Measurements from ENCODE around the gene GPC3. TPM values are rescaled to one million over a fixed set of nuclear protein-coding genes. Genes with fewer than 3 reads are reported as not detected.

GPC3 gene
- total RNA-seq: 10 to 100 TPM in 3 of 4 donors, 1 to 10 TPM in 1; 8.4 to 28.2 (median 20.4) TPM

DNA sequence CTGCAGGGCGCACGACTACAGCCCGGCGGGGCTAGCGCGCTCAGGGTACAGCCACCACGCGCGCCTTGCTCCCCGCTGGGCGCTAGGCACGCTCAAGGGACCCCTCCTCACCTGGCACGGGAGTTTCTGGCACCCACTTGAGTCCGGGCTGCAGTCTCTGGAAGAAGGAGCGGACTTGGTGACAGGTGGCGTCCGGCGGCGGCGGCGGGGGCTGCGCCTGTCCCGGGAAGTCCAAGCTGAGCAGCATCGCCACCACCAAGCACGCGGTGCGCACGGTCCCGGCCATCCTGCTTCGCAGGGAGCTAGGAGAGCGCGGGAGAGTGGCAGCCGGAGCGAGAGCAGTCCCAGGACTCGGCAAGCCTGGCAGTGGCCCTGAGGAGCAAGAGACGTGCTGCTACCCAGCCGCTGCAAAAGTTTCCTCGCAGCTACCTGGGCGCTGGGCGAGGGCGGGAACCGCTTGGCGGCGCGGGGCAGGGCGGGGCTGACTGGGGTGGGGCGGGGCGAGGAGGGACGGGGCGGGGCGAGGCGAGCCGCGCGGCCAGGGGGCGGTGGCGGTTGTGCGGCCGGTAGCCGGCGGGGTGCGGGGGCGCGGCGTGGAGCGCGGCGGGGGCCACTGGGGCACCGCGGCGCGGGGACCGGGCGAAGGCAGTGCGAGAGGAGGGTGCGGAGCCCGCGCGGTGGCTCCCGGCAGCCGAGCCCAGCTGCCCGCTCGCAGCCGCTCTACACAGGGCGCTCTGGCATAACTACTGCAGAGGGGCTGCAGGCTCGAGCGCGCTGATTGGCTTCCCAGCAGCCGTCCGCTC, at the start of gene GPC3:
Gene GPC3 (minus strand): TSS at position 431 of the 803 bp plus-strand sequence.
- H3K36me3 ChIP-seq: no peaks in the 10 kb centered on the region
- H3K9me3 ChIP-seq: no peaks in the 10 kb centered on the region
- peaks cover 4% of the 10 kb centered on the region for H3K27me3 ChIP-seq
- DNase-seq: peak; percentile 25 to 36
- H3K4me3 ChIP-seq (replicated peaks in 1 of 3): peak within 1 kb of the TSS in 1 of 3 donors; percentile 12
- H3K27ac ChIP-seq: no peak within 1 kb of the TSS
- TF ChIP-seq POLR2A (IDR thresholded peaks at IDR 0.05): no peak
- TF ChIP-seq, protein P1, sequence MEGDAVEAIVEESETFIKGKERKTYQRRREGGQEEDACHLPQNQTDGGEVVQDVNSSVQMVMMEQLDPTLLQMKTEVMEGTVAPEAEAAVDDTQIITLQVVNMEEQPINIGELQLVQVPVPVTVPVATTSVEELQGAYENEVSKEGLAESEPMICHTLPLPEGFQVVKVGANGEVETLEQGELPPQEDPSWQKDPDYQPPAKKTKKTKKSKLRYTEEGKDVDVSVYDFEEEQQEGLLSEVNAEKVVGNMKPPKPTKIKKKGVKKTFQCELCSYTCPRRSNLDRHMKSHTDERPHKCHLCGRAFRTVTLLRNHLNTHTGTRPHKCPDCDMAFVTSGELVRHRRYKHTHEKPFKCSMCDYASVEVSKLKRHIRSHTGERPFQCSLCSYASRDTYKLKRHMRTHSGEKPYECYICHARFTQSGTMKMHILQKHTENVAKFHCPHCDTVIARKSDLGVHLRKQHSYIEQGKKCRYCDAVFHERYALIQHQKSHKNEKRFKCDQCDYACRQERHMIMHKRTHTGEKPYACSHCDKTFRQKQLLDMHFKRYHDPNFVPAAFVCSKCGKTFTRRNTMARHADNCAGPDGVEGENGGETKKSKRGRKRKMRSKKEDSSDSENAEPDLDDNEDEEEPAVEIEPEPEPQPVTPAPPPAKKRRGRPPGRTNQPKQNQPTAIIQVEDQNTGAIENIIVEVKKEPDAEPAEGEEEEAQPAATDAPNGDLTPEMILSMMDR (IDR thresholded peaks at IDR 0.05): no peak
- WGBS, 2 donors: 0 to 1% methylated on average over 2 to 12 of the region's 90 CpGs
- intact Hi-C loops (cut with DNase I): no loop called here
- peaks cover 0 to 4% of the 10 kb centered on the region in 2 donors for H3K4me1 ChIP-seq

DNA sequence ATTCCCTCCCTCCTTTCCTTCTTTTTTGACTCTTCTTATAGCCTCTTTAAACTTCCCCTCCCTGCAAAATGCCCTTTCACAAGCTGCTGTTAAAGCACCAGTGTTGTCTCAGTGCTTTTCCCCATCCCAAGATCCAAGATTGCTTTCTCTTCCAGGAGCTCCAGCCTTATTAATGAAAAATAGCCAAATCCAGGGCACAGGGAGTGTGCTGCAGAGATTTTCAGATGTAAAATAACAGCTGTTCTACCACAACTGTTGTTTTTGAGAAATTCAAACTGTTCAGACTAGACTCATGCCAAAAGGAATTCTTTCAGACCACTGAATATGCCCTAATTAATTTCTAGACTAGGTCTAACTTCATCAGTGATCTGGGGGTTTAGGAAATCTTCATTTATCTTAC, 47.0 kb upstream of the GPC3 start:
- Histone ChIP-seq H3K27me3 (no peaks in the 10 kb centered on the region), H3K4me1 (no peaks in the 10 kb centered on the region), H3K27ac (no peak overlapping the region), H3K9me3 (no peaks in the 10 kb centered on the region), H3K4me3 (replicated peaks in 1 of 3) (no peak overlapping the region), H3K36me3 (no peaks in the 10 kb centered on the region)
- no peak for DNase-seq
- TF ChIP-seq, protein P1 (IDR thresholded peaks at IDR 0.05): no peak
- TF ChIP-seq POLR2A (IDR thresholded peaks at IDR 0.05): no peak
- intact Hi-C loops (cut with DNase I): no loop called here

DNA sequence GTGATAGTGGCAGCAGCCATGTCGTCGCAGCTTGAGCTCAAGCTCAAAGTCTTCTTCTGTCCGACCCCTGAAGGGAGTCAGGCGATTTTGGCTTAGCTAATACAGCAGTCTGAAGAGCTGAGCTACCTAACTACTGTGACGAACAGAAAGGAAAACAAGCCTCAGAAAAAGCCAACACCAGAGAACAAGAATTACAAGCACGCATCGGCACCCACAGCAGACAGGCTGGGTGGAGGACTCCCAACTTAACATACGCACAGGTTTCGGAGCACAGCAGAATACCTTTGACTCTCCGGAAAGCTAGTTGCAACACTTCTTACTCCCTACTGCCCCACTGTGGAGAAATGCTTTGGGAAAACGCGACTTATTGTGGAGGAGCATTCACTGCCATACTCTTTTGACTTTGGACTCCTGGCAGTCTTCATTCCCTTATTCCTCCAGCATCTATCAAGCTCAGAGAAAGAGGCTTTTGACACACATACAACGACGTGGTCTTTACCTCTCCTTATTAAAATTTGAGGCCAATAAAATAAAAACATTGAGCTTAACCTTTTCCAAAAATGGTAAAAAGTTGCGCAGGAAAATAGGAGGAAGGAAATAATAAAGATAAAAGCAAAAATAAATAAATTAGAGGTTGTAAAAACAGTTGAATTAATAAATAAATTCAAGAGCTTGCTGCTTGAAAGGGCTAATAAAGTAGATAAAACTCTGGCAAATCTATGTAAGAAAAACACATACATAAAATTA, 41.3 kb upstream of the GPC3 start:
- no peaks in the 10 kb centered on the region for H3K9me3 ChIP-seq
- H3K4me1 ChIP-seq: no peaks in the 10 kb centered on the region
- no peak overlapping the region for H3K27ac ChIP-seq
- TF ChIP-seq, protein P1 (IDR thresholded peaks at IDR 0.05): peak in 4 of 6 experiments; percentile 17 to 46 (median 44)
- TF ChIP-seq POLR2A (IDR thresholded peaks at IDR 0.05): no peak
- no peaks in the 10 kb centered on the region for H3K36me3 ChIP-seq
- H3K27me3 ChIP-seq: no peaks in the 10 kb centered on the region
- DNase-seq: peak; percentile 50 to 53
- intact Hi-C loops (cut with DNase I): no loop called here
- no peak overlapping the region for H3K4me3 ChIP-seq (replicated peaks in 1 of 3)
- 9 to 11% methylated on average over 14 to 15 of the region's 15 CpGs for WGBS, 2 donors

DNA sequence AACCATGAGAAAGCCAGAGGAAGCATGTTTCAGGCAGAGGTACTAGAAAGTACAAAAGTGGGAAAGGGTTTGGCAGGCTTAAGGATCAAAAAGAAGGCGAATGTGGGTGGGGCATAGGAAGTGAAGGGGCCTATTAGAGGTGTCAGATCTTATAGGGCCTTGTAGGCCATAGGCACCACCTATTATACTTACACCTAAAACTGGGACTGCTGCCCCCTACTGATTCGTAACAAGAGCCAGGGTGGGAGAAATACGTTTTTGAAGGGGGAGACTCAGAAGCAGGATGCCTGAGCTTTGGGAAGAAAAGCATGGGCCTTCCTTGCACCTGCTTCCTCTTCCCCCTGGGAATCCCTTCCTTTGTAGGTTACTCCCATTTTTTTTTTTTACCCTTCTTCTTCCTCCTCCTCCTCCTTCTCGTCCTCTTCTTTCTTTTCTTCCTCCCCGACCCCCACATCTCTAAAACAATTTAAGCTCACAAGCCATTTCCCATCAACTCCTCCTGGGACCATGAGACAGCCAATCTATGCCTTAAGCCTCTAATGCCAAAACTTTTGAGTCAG, 40.7 kb upstream of the GPC3 start:
- no peak for DNase-seq
- Histone ChIP-seq H3K9me3 (no peaks in the 10 kb centered on the region), H3K4me1 (no peaks in the 10 kb centered on the region), H3K4me3 (replicated peaks in 1 of 3) (no peak overlapping the region), H3K36me3 (no peaks in the 10 kb centered on the region), H3K27me3 (no peaks in the 10 kb centered on the region), H3K27ac (no peak overlapping the region)
- intact Hi-C loops (cut with DNase I): no loop called here
- TF ChIP-seq, protein P1 (IDR thresholded peaks at IDR 0.05): no peak
- TF ChIP-seq POLR2A (IDR thresholded peaks at IDR 0.05): no peak
- 63 to 69% methylated on average over 5 of the region's 5 CpGs for WGBS, 2 donors

All from thyroid gland (tissue), 4 donors.